GM23338 (cell line): ENCODE data around the gene ZDHHC23.

Source experiments
- CREB1 ChIP-seq: fragments of 250-450 bp; sonication (Bioruptor Pico); IDR thresholded peaks from 2 replicates; pipeline ENCODE4 v1.5.0; 2020; ENCODE audit warnings: low read depth, mild to moderate bottlenecking, moderate library complexity
- EZH2phosphoT487 ChIP-seq: fragments of 200-600 bp; sonication (generic); IDR thresholded peaks from one replicate; pipeline ENCODE4 v1.8.1; 2018; ENCODE audit warnings: antibody characterized with exemption; ENCODE audit not compliant: unreplicated experiment
- NANOG ChIP-seq: IDR thresholded peaks from 2 replicates; pipeline ENCODE4 v1.6.1; 2016; ENCODE audit warnings: antibody characterized with exemption, borderline replicate concordance
- POLR2AphosphoS5 ChIP-seq: IDR thresholded peaks from 2 replicates; pipeline ENCODE4 v1.6.1; 2016; ENCODE audit warnings: antibody characterized with exemption, low read depth
- ZNF331 ChIP-seq: fragments of 250-450 bp; sonication (Bioruptor Pico); IDR thresholded peaks from 2 replicates; pipeline ENCODE4 v1.5.0; 2020; ENCODE audit warnings: low read depth, mild to moderate bottlenecking, moderate library complexity
- TF ChIP-seq, protein P1 (sequence below), 2 experiments: fragments of 200-600 bp in 1 of 2; sonication (generic) in 1 of 2; conservative IDR thresholded peaks; 2 replicates each; pipeline versions ENCODE4 v1.5.1 to v1.6.1; 2016 to 2017; ENCODE audit warnings: antibody characterized with exemption in 2 of 2, low read depth in 2 of 2, mild to moderate bottlenecking in 2 of 2, moderate library complexity in 1 of 2
- TF ChIP-seq, protein P2 (sequence below): IDR thresholded peaks from 2 replicates; pipeline ENCODE4 v1.6.1; 2016; ENCODE audit warnings: antibody characterized with exemption
- TF ChIP-seq, protein P3 (sequence below): IDR thresholded peaks from one replicate; pipeline ENCODE4 v1.6.1; 2018; ENCODE audit warnings: antibody characterized with exemption; ENCODE audit not compliant: unreplicated experiment

DNA sequence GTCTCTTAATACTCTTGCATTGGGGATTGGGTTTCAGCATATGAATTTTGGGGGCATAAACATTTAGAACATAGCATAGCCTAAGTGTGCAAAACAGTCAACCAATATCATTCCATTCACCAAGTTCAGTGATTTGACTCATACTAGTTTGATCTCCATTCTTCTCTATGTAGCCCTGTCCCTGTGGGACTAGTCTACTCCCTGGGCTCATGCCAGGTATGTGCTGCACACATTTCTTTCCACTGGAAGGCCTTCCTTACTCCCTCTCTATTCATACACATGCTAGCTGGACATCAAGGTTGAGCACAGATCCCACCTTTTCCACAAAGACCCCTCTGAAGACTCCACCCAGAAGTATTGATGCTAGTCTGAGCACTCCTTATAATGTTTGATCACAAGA is 5.1 kb downstream of the ZDHHC23 start:
- no peak for TF ChIP-seq EZH2phosphoT487
- TF ChIP-seq, protein P1, sequence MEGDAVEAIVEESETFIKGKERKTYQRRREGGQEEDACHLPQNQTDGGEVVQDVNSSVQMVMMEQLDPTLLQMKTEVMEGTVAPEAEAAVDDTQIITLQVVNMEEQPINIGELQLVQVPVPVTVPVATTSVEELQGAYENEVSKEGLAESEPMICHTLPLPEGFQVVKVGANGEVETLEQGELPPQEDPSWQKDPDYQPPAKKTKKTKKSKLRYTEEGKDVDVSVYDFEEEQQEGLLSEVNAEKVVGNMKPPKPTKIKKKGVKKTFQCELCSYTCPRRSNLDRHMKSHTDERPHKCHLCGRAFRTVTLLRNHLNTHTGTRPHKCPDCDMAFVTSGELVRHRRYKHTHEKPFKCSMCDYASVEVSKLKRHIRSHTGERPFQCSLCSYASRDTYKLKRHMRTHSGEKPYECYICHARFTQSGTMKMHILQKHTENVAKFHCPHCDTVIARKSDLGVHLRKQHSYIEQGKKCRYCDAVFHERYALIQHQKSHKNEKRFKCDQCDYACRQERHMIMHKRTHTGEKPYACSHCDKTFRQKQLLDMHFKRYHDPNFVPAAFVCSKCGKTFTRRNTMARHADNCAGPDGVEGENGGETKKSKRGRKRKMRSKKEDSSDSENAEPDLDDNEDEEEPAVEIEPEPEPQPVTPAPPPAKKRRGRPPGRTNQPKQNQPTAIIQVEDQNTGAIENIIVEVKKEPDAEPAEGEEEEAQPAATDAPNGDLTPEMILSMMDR (conservative IDR thresholded peaks at IDR 0.05; ENCODE audit: low read depth in 2 of 2), result no peak
- no peak for TF ChIP-seq POLR2AphosphoS5
- TF ChIP-seq, protein P2, sequence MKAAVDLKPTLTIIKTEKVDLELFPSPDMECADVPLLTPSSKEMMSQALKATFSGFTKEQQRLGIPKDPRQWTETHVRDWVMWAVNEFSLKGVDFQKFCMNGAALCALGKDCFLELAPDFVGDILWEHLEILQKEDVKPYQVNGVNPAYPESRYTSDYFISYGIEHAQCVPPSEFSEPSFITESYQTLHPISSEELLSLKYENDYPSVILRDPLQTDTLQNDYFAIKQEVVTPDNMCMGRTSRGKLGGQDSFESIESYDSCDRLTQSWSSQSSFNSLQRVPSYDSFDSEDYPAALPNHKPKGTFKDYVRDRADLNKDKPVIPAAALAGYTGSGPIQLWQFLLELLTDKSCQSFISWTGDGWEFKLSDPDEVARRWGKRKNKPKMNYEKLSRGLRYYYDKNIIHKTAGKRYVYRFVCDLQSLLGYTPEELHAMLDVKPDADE, result no peak
- TF ChIP-seq NANOG, result no peak
- no peak for TF ChIP-seq ZNF331 (CRISPR knock-in tag)
- no peak for TF ChIP-seq CREB1 (CRISPR knock-in tag)
- TF ChIP-seq, protein P3, sequence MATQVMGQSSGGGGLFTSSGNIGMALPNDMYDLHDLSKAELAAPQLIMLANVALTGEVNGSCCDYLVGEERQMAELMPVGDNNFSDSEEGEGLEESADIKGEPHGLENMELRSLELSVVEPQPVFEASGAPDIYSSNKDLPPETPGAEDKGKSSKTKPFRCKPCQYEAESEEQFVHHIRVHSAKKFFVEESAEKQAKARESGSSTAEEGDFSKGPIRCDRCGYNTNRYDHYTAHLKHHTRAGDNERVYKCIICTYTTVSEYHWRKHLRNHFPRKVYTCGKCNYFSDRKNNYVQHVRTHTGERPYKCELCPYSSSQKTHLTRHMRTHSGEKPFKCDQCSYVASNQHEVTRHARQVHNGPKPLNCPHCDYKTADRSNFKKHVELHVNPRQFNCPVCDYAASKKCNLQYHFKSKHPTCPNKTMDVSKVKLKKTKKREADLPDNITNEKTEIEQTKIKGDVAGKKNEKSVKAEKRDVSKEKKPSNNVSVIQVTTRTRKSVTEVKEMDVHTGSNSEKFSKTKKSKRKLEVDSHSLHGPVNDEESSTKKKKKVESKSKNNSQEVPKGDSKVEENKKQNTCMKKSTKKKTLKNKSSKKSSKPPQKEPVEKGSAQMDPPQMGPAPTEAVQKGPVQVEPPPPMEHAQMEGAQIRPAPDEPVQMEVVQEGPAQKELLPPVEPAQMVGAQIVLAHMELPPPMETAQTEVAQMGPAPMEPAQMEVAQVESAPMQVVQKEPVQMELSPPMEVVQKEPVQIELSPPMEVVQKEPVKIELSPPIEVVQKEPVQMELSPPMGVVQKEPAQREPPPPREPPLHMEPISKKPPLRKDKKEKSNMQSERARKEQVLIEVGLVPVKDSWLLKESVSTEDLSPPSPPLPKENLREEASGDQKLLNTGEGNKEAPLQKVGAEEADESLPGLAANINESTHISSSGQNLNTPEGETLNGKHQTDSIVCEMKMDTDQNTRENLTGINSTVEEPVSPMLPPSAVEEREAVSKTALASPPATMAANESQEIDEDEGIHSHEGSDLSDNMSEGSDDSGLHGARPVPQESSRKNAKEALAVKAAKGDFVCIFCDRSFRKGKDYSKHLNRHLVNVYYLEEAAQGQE, result no peak
